ENCODE data around the gene ADGRL4. TPM values are rescaled to one million over a fixed set of nuclear protein-coding genes. Genes with fewer than 3 reads are reported as not detected.

Gene ADGRL4
- polyA plus RNA-seq, 1 donor (not counting 4 experiments of a cell fraction or from before 2014, with no cell fraction given): not detected

DNA sequence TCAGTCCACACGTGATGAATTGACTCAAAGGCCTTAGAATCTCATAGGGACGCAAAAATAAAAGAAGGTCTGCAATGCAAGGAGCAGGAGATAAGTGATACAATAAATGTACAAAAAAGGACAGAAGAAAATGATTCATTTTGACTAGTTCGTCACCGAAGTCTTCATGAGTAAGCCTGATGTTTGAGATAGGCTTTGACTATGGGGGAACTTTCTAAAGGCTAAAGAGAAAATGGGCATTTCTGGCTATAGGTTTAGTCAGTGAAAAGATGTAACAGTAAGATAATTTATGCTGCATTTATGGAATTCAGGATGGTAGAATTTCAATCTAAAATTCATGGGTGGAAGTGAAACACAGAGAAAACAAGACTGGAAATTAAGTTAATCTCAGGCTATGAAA is 163.0 kb downstream of the ADGRL4 start:
- DNase-seq (ENCODE audit: low read depth, low spot score) (no peak), FAIRE-seq (no peak)
- H2AFZ ChIP-seq (ENCODE audit: control insufficient read depth, low read length): no peak overlapping the region
- no peak overlapping the region for H3K9ac ChIP-seq (ENCODE audit: control insufficient read depth, extremely low read depth, insufficient read depth, low read length)
- H3K4me3 ChIP-seq (ENCODE audit: control insufficient read depth in 2 of 3, extremely low read depth in 1 of 3, insufficient read depth in 2 of 3, low read depth in 1 of 3, low read length in 3 of 3): no peak overlapping the region
- no peaks in the 10 kb centered on the region for H3K9me1 ChIP-seq (ENCODE audit: control insufficient read depth, extremely low read depth, insufficient read depth, low read length)
- peaks cover 8% of the 10 kb centered on the region for H3K4me1 ChIP-seq (ENCODE audit: control insufficient read depth, extremely low read depth, insufficient read depth, low read length)
- H3K27ac ChIP-seq (ENCODE audit: control insufficient read depth, insufficient read depth, low read length): no peak overlapping the region
- TF ChIP-seq, protein P1, sequence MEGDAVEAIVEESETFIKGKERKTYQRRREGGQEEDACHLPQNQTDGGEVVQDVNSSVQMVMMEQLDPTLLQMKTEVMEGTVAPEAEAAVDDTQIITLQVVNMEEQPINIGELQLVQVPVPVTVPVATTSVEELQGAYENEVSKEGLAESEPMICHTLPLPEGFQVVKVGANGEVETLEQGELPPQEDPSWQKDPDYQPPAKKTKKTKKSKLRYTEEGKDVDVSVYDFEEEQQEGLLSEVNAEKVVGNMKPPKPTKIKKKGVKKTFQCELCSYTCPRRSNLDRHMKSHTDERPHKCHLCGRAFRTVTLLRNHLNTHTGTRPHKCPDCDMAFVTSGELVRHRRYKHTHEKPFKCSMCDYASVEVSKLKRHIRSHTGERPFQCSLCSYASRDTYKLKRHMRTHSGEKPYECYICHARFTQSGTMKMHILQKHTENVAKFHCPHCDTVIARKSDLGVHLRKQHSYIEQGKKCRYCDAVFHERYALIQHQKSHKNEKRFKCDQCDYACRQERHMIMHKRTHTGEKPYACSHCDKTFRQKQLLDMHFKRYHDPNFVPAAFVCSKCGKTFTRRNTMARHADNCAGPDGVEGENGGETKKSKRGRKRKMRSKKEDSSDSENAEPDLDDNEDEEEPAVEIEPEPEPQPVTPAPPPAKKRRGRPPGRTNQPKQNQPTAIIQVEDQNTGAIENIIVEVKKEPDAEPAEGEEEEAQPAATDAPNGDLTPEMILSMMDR (optimal IDR thresholded peaks at IDR 0.05 in 1 of 3, IDR thresholded peaks at IDR 0.05 in 1 of 3, conservative IDR thresholded peaks at IDR 0.05 in 1 of 3; ENCODE audit: extremely low read depth in 1 of 3, insufficient read depth in 2 of 3, low read length in 3 of 3): no peak
- TF ChIP-seq EZH2 (IDR thresholded peaks at IDR 0.05; ENCODE audit: low read length): no peak
- dilution Hi-C loops (cut with MboI; ENCODE audit: extremely low pct_ligation_motif_present, low sequenced_read_pairs): no loop called here
- H3K79me2 ChIP-seq (ENCODE audit: control insufficient read depth, insufficient read depth, low read length): no peaks in the 10 kb centered on the region
- no peak overlapping the region for H3K4me2 ChIP-seq (ENCODE audit: control insufficient read depth, extremely low read depth, insufficient read depth, low read depth, low read length)
- H3K36me3 ChIP-seq (ENCODE audit: control insufficient read depth in 2 of 2, extremely low read depth in 1 of 2, insufficient read depth in 2 of 2, low read length in 2 of 2): no peaks in the 10 kb centered on the region
- no peaks in the 10 kb centered on the region for H3K9me3 ChIP-seq (ENCODE audit: control insufficient read depth, low read depth, low read length)
- H3K27me3 ChIP-seq (ENCODE audit: control insufficient read depth, extremely low read depth, insufficient read depth, low read length): no peaks in the 10 kb centered on the region
- no peaks in the 10 kb centered on the region for H4K20me1 ChIP-seq (ENCODE audit: control insufficient read depth, extremely low read depth, insufficient read depth, low read length)

DNA sequence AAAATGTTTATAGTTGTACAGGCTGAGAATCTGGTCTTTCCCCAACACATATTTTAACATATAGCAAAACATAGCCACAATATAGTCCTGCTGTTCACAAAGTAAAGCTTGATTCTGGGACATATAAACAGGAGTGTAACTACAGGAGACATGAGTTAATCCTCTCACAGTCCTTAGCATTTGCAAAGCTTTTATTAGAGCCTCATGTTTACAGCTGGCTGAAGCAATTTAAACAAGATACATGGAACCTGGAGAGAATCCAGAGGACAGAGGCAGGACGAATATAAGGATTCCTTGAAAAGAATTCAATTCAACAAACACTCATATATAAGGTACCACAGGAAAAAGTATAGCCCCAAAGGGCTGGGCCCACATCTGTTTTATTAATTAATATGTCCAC is 163.4 kb downstream of the ADGRL4 start:
- no peak for TF ChIP-seq EZH2 (IDR thresholded peaks at IDR 0.05; ENCODE audit: low read length)
- TF ChIP-seq, protein P1 (optimal IDR thresholded peaks at IDR 0.05 in 1 of 3, IDR thresholded peaks at IDR 0.05 in 1 of 3, conservative IDR thresholded peaks at IDR 0.05 in 1 of 3; ENCODE audit: extremely low read depth in 1 of 3, insufficient read depth in 2 of 3, low read length in 3 of 3): no peak

More for the DNA sequence above, 163.4 kb downstream of the ADGRL4 start:
- Histone ChIP-seq H3K4me3 (ENCODE audit: control insufficient read depth in 2 of 3, extremely low read depth in 1 of 3, insufficient read depth in 2 of 3, low read depth in 1 of 3, low read length in 3 of 3) (no peak overlapping the region), H3K4me2 (ENCODE audit: control insufficient read depth, extremely low read depth, insufficient read depth, low read depth, low read length) (no peak overlapping the region), H4K20me1 (ENCODE audit: control insufficient read depth, extremely low read depth, insufficient read depth, low read length) (no peaks in the 10 kb centered on the region), H3K79me2 (ENCODE audit: control insufficient read depth, insufficient read depth, low read length) (no peaks in the 10 kb centered on the region), H2AFZ (ENCODE audit: control insufficient read depth, low read length) (no peak overlapping the region), H3K4me1 (ENCODE audit: control insufficient read depth, extremely low read depth, insufficient read depth, low read length) (peaks cover 8% of the 10 kb centered on the region), H3K36me3 (ENCODE audit: control insufficient read depth in 2 of 2, extremely low read depth in 1 of 2, insufficient read depth in 2 of 2, low read length in 2 of 2) (no peaks in the 10 kb centered on the region), H3K9ac (ENCODE audit: control insufficient read depth, extremely low read depth, insufficient read depth, low read length) (no peak overlapping the region), H3K9me1 (ENCODE audit: control insufficient read depth, extremely low read depth, insufficient read depth, low read length) (no peaks in the 10 kb centered on the region), H3K27me3 (ENCODE audit: control insufficient read depth, extremely low read depth, insufficient read depth, low read length) (no peaks in the 10 kb centered on the region), H3K27ac (ENCODE audit: control insufficient read depth, insufficient read depth, low read length) (no peak overlapping the region), H3K9me3 (ENCODE audit: control insufficient read depth, low read depth, low read length) (no peaks in the 10 kb centered on the region)
- no peak for FAIRE-seq
- DNase-seq (ENCODE audit: low read depth, low spot score): no peak
- dilution Hi-C loops (cut with MboI; ENCODE audit: extremely low pct_ligation_motif_present, low sequenced_read_pairs): no loop called here
